Activated T-helper 1 cell treated with anti-CD3 and anti-CD28 coated beads, Interleukin-12 subunit alpha, Interleukin-12 subunit beta, Interleukin-2, Interleukin-4 antibody, amounts not matched to agents 30 ng/mL and 10 ng/mL and 1 ng/mL, durations not matched to agents 14 hours and 24 hours and 36 hours (primary cell): ENCODE results near the gene PIGN. TPM values are rescaled to one million over a fixed set of nuclear protein-coding genes. Genes with fewer than 3 reads are reported as not detected.
"Not testable (repeated sequence)": the region's sequence is repeated elsewhere in the genome, so short reads cannot be mapped to it uniquely, and the experiment has no call there.

Experiments used
- DNase-seq: peaks from one replicate; pipeline ENCODE4 v3.0.0; 2021; ENCODE audit warnings: low spot score
- H3K27ac Mint-ChIP-seq: one replicate; pipeline ENCODE4 v1.8.0; 2021; ENCODE audit warnings: mild to moderate bottlenecking, mixed read lengths
- H3K27me3 Mint-ChIP-seq: one replicate; pipeline ENCODE4 v1.8.0; 2022; ENCODE audit warnings: mild to moderate bottlenecking, moderate library complexity, mixed read lengths; ENCODE audit not compliant: insufficient read depth
- H3K36me3 Mint-ChIP-seq: one replicate; pipeline ENCODE4 v1.8.0; 2021; ENCODE audit warnings: low read depth, mixed read lengths
- H3K4me1 Mint-ChIP-seq: one replicate; pipeline ENCODE4 v1.8.0; 2021; ENCODE audit warnings: low read depth, mixed read lengths
- H3K4me3 Mint-ChIP-seq: one replicate; pipeline ENCODE4 v1.8.0; 2021; ENCODE audit warnings: mild to moderate bottlenecking, moderate library complexity, mixed read lengths
- H3K9me3 Mint-ChIP-seq: one replicate; pipeline ENCODE4 v1.8.0; 2021; ENCODE audit warnings: mixed read lengths
- intact Hi-C: fragments of 100-400 bp; cut with micrococcal nuclease; formaldehyde crosslinking; loops from one replicate; pipeline ENCODE4 v1.15.1; 2024
- total RNA-seq: library from RNA; stranded (reverse); gene quantifications from 2 replicates; pipeline ENCODE4 v1.2.3, GENCODE V29; 2022

The PIGN gene
- total RNA-seq, 1 donor from 2014 or later = 28.5 TPM

DNA sequence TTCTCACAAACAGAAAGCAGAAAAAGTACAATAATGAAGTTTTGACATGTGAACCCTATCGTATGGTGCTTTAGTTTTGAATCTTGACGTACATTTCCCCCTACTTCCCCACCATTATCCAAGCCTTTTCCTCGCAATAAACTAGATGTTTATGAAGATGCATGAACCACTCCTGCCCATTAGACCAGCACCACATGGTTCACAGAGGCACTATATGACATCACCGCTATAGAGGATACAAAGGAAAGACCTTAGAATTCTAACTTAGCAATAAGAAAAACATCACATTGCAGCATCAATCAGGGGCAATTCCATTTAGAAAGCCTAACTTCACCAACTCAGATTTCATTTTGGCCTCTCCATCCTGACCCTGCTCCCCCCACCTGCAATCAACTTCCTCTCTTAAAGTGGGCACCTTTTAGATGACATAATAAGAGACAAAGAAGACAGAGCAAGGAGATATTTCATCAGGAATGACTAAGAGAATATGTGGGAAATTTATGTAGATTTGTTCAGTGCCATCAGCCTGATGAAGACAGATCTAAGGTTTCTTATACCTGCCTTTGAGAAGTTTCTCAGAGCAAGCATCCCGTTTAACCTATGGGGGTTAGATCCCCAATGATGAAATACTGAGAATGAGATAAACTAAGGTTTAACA lies 124.9 kb downstream of the PIGN start:
- no peak overlapping the region for H3K27ac Mint-ChIP-seq
- intact Hi-C loops = no loop called here
- peaks cover 4% of the 10 kb centered on the region for H3K36me3 Mint-ChIP-seq
- no peak overlapping the region for H3K4me3 Mint-ChIP-seq
- no peaks in the 10 kb centered on the region for H3K27me3 Mint-ChIP-seq
- no peaks in the 10 kb centered on the region for H3K4me1 Mint-ChIP-seq
- no peaks in the 10 kb centered on the region for H3K9me3 Mint-ChIP-seq
- no peak for DNase-seq

GRCh38 chr18:62060820-62061219 lies 126.0 kb downstream of the PIGN start:
- no peaks in the 10 kb centered on the region for H3K27me3 Mint-ChIP-seq
- H3K4me3 Mint-ChIP-seq = no peak overlapping the region
- H3K36me3 Mint-ChIP-seq = peaks cover 3% of the 10 kb centered on the region
- intact Hi-C loops = no loop called here
- no peaks in the 10 kb centered on the region for H3K9me3 Mint-ChIP-seq
- H3K27ac Mint-ChIP-seq = no peak overlapping the region
- no peak for DNase-seq
- no peaks in the 10 kb centered on the region for H3K4me1 Mint-ChIP-seq

GRCh38 chr18:62054929-62055498 lies 131.8 kb downstream of the PIGN start:
- no peaks in the 10 kb centered on the region for H3K27me3 Mint-ChIP-seq
- peaks cover 3% of the 10 kb centered on the region for H3K9me3 Mint-ChIP-seq
- no peak overlapping the region for H3K4me3 Mint-ChIP-seq
- DNase-seq = no peak
- H3K4me1 Mint-ChIP-seq = no peaks in the 10 kb centered on the region
- intact Hi-C loops = no loop called here
- H3K36me3 Mint-ChIP-seq = peaks cover 12% of the 10 kb centered on the region
- H3K27ac Mint-ChIP-seq = no peak overlapping the region

DNA sequence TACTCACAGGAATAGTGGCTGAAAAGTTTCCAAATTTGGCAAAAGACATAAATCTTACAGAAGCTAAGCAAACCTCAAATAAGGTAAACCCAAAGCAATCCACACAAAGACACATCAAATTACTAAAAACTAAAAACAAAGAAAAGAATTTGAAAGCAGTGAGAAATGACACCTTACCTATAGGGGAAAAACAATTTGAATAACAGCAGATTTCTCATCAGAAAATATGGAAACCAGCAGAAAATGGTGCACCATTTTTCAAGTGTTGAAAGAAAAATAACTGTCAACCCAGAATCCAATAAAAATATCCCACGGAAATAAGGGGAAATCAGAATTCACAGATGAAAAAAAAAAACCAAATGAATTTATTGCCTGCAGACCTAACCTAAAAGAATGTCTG lies 138.6 kb downstream of the PIGN start:
- Mint-ChIP-seq H3K9me3 (peaks cover 13% of the 10 kb centered on the region), H3K27ac (no peak overlapping the region), H3K36me3 (peaks cover 16% of the 10 kb centered on the region), H3K4me1 (no peaks in the 10 kb centered on the region), H3K4me3 (no peak overlapping the region), H3K27me3 (no peaks in the 10 kb centered on the region)
- no peak for DNase-seq
- intact Hi-C loops = no loop called here

DNA sequence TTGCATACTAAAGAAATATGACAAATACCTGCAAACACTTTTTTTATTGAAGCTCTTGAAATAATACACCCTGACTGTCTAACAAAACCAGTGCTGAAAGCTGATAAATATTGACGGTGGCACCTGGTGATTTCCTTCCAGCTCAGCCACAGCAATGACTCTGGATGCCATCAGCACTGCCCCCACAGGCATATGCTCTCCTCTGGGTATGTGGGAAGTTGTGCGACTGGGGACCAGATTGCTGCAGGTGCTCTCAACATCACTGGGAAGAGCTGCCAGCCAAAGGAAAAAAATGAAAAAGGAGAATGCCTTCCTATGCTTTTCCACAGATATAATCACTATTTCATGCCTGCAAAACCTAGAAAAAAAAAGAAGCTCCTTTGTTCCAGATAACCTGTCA lies 141.5 kb downstream of the PIGN start:
- DNase-seq = no peak
- Mint-ChIP-seq H3K27ac (no peak overlapping the region), H3K27me3 (no peaks in the 10 kb centered on the region), H3K9me3 (peaks cover 10% of the 10 kb centered on the region), H3K4me3 (no peak overlapping the region), H3K4me1 (no peaks in the 10 kb centered on the region), H3K36me3 (peaks cover 7% of the 10 kb centered on the region)
- intact Hi-C loops = no loop called here

DNA sequence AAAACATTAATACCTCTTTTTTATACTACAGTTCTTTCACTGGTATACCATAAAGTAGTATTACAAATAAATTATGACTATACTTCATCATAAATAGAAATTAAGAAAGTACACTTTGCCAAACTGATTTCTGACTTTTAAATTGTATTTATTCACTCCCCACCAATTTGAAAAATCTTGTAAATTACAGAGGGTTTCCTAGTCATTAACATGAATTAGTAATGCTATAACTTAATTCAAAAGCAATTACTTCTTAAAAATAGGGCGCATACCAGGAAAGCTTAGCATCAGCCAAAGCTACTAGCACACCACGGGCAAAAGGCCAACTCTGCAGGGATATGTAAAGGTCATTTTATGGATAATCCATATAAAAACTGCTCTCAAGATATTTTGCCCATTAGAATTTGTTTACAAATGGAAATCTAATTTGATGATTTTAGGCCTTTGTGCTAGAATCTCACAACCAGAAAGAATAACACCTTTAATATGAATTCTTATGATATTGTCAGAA lies 142.3 kb downstream of the PIGN start:
- Mint-ChIP-seq H3K27ac (no peak overlapping the region), H3K9me3 (peaks cover 10% of the 10 kb centered on the region), H3K36me3 (peaks cover 7% of the 10 kb centered on the region), H3K4me3 (no peak overlapping the region), H3K4me1 (no peaks in the 10 kb centered on the region), H3K27me3 (no peaks in the 10 kb centered on the region)
- intact Hi-C loops = no loop called here
- DNase-seq = no peak

- peaks cover 2% of the 10 kb centered on the region for H3K27me3 Mint-ChIP-seq
- intact Hi-C loops = no loop called here
- H3K27ac Mint-ChIP-seq = no peak overlapping the region
- no peaks in the 10 kb centered on the region for H3K9me3 Mint-ChIP-seq
- no peaks in the 10 kb centered on the region for H3K36me3 Mint-ChIP-seq
- H3K4me1 Mint-ChIP-seq = no peaks in the 10 kb centered on the region
- H3K4me3 Mint-ChIP-seq = no peak overlapping the region
- DNase-seq = no peak
These were observed 148.7 kb downstream of the PIGN start for GRCh38 chr18:62037989-62038778.

- H3K9me3 Mint-ChIP-seq = no peaks in the 10 kb centered on the region
- H3K27me3 Mint-ChIP-seq = peaks cover 2% of the 10 kb centered on the region
- no peak overlapping the region for H3K27ac Mint-ChIP-seq
These were observed 149.7 kb downstream of the PIGN start for GRCh38 chr18:62037012-62037742.

DNA sequence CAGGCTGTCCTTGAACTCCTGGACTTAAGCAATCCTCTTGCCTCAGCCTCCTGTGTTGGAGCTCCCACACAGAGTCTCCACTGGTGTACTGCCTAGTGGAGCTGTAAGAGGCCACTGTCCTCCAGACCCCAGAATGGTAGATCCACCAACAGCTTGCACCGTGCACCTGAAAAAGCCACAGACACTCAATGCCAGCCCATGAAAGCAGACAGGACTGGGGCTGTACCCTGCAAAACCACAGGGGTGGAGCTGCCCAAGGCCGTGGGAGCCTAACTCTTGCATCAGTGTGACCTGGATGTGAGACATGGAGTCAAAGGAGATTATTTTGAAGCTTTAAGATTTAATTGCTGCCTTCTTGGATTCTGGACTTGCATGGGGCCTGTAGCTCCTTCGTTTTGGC lies 152.6 kb downstream of the PIGN start:
- H3K9me3 Mint-ChIP-seq, intact Hi-C loops, H3K36me3 Mint-ChIP-seq, DNase-seq, H3K27ac Mint-ChIP-seq, H3K27me3 Mint-ChIP-seq, H3K4me3 Mint-ChIP-seq, H3K4me1 Mint-ChIP-seq: not testable (repeated sequence)

More at GRCh38 chr18:62037012-62037742, 149.7 kb downstream of the PIGN start:
- H3K4me1 Mint-ChIP-seq = no peaks in the 10 kb centered on the region
- no peaks in the 10 kb centered on the region for H3K36me3 Mint-ChIP-seq
- no peak for DNase-seq
- H3K4me3 Mint-ChIP-seq = no peak overlapping the region
- intact Hi-C loops = no loop called here

GRCh38 chr18:62033756-62034155 lies 153.1 kb downstream of the PIGN start:
- Mint-ChIP-seq H3K36me3 (no peaks in the 10 kb centered on the region), H3K9me3 (no peaks in the 10 kb centered on the region), H3K4me1 (no peaks in the 10 kb centered on the region), H3K4me3 (no peak overlapping the region), H3K27ac (no peak overlapping the region), H3K27me3 (peaks cover 2% of the 10 kb centered on the region)
- DNase-seq = no peak
- intact Hi-C loops = no loop called here

DNA sequence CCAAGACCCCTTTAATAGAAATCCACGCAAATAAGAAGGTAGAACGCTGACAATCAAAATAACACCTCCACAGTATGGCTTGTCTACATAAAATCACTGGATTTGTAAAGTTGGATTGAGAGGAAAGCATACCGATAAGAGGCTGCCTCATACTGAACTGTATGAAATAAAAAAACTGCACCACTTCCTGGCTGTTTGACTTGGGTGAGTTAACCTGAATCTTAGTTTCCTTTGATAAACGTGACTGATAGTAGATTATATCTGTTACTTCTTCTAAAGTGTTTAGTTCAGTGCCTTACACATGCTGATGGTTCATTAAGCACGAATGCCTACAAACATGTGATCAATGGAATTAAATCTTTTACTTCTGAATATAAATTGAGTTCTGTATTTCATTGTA lies 153.6 kb downstream of the PIGN start:
- Mint-ChIP-seq H3K36me3 (no peaks in the 10 kb centered on the region), H3K4me1 (no peaks in the 10 kb centered on the region), H3K27ac (no peak overlapping the region), H3K4me3 (no peak overlapping the region), H3K27me3 (peaks cover under 1% of the 10 kb centered on the region), H3K9me3 (no peaks in the 10 kb centered on the region)
- intact Hi-C loops = no loop called here
- no peak for DNase-seq

GRCh38 chr18:62030091-62030985 lies 156.5 kb downstream of the PIGN start:
- Mint-ChIP-seq H3K9me3 (no peaks in the 10 kb centered on the region), H3K4me1 (no peaks in the 10 kb centered on the region), H3K27ac (no peak overlapping the region), H3K27me3 (no peaks in the 10 kb centered on the region), H3K4me3 (no peak overlapping the region), H3K36me3 (no peaks in the 10 kb centered on the region)
- intact Hi-C loops = no loop called here
- DNase-seq = no peak
